GM19397 (cell line): ENCODE data around the gene ZFYVE28.

Source experiments
- ATAC-seq: cut with Tn5 transposase; IDR thresholded peaks from one replicate; pipeline ENCODE4 v1.9.1; 2021; ENCODE audit warnings: mild to moderate bottlenecking, moderate library complexity; ENCODE audit not compliant: unreplicated experiment

Gene ZFYVE28

GRCh38 chr4:2354760-2355159 is 63.7 kb downstream of the ZFYVE28 start:
- no peak for ATAC-seq

DNA sequence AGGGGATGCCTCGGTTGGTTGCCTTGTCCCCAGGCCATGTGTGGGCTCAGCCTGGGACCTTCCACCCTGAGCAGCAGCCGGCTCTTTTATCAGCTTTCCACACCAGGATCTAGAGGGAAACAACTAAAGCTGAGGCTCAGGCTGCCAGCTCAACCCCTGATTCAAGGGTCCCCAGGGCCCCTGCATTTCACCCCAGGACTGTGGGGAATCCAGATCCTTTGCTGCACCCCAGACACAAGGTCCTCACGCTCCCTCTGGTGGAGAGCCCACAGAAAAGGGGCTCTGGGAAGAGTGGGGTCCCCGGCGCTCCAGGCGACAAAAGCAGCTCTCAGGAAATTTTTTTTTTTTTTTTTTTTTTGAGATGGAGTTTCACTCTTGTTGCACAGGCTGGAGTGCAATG is 64.3 kb downstream of the ZFYVE28 start:
- no peak for ATAC-seq

DNA sequence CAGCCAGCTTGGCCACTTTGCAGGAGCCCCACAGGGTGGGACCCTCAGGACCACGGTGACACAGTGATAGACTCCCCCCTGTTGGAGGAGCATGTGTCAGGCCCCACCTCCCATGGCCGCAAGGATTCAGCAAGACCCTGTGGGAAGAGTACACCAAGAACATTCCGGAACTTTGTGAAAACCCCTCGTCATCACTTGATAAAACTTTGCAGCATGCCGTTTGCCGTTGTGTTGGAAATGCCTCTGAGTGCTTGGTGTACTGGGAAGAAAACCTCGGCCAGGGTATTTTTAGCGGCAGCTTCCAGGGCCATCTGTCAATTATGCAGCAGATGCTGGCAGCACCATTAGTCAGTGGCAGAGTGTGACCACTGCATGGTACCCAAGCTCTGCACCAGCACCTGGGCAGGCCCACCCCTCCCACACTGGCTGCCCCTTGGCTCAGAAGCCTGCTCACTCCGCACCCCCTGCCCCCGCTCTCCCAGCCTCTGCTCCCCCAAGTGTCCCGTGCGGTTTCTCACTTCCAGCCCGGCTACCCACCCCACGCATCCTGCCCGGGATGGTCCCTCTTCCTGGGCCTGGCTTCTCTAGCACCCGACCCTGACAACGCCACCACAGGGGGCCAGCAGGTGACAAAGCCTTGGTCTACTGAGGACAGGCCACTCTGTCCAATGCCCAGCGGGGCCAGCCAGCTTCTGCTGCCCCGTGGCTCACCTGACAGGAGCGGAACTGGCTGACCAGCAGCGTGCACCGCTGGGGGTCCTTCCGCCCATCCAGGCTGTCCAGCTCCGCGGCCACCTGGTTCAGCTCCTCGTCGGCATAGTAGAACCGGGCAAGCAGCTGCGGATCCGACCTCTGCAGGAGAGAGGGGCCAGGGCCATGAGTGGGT is 65.0 kb downstream of the ZFYVE28 start:
- no peak for ATAC-seq

- no peak for ATAC-seq
Observed at GRCh38 chr4:2352729-2353221, 65.7 kb downstream of the ZFYVE28 start.

DNA sequence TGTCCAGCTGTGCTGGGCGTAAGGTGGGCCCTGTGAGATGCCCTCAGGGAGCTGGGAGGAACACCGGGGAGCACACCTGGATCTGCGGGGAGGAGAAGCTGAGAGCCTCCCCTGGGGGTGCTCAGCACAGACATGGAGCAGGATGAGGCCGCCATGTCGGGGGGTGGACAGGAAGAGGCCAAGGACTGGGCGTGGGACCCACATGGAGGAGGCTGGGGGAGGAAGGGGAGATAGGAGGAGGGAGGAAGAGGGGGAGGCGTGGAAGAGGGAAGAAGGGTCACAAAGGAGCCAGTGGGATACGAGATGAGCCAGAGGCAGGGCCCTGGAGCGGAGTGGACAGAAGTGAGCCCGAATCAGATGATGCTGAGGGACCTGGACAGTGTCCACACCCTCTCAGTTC is 66.3 kb downstream of the ZFYVE28 start:
- ATAC-seq, result no peak

DNA sequence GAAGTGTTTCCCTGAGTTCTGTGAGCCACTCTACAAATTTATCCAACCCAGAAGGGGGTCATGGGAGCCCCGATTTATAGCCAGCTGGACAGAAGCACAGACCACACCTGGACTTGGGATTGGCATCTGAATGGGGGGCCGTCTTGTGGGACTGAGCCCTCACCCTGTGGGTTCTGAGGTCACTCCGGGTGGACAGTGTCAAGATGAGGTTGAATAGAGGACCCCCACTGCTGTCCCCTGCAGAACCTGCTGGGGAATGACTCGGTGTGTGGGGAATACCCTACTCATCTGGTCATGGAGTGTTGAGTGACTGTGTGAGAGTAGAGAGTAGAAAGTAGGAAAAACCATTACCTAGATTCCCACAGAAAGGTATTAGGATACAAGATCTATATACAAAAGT is 67.5 kb downstream of the ZFYVE28 start:
- ATAC-seq, result no peak

DNA sequence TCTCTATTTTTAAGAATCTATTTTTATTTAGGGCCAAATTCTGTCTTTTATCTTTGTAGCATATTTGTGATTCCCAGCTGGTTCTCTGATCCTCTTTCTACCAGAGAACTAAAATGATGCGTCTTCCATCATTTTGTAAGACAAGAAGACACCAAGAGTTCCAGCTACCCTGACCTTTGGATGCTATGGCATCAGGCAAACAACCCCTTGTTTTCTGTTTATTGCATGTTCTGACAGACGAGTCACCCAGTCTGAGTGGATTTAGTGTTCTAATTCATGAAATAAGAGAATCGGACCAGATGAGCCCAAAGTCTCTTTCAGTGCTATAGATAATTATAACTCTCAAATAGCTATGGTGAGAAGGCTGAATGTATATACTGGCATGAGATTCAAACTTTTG is 69.7 kb downstream of the ZFYVE28 start:
- no peak for ATAC-seq

DNA sequence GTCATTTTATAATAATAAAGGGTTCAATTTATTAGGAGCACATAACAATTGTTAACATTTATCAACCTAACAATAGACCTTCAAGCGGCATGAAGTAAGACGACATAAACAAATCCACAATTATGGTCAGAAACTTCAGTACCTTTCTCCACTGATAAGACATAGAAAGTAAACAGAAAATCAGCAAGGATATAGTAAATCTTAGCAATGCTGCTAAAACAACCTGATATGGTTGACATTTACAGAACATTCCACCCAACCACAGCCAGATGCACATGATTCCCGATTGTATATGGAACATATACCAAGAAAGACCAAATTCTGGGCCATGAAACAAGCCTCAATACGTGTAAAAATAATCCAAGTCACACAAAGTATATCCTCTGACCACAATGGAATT is 71.3 kb downstream of the ZFYVE28 start:
- ATAC-seq, result no peak

DNA sequence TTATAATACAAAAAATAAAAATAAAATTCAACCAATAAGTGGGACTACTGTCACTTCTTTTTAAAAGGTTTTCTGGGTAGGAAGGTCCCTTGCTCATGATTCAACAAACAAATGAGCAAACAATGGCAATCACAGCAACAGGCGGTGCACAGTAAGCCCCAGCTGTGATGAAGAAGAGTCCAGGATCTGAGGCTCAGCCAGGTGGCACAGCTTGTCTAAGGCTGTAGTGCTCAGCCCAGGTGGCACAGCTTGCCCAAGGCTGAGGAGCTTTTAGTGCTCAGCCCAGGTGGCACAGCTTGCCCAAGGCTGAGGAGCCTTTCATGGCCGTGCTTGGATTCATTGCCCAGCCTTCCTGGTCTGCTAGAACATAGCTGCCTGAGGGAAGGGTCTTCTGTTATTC is 75.0 kb downstream of the ZFYVE28 start:
- no peak for ATAC-seq

- ATAC-seq, result no peak
Observed at GRCh38 chr4:2341911-2342652, 76.4 kb downstream of the ZFYVE28 start.

- no peak for ATAC-seq
Observed at GRCh38 chr4:2341261-2341841, 77.1 kb downstream of the ZFYVE28 start.

DNA sequence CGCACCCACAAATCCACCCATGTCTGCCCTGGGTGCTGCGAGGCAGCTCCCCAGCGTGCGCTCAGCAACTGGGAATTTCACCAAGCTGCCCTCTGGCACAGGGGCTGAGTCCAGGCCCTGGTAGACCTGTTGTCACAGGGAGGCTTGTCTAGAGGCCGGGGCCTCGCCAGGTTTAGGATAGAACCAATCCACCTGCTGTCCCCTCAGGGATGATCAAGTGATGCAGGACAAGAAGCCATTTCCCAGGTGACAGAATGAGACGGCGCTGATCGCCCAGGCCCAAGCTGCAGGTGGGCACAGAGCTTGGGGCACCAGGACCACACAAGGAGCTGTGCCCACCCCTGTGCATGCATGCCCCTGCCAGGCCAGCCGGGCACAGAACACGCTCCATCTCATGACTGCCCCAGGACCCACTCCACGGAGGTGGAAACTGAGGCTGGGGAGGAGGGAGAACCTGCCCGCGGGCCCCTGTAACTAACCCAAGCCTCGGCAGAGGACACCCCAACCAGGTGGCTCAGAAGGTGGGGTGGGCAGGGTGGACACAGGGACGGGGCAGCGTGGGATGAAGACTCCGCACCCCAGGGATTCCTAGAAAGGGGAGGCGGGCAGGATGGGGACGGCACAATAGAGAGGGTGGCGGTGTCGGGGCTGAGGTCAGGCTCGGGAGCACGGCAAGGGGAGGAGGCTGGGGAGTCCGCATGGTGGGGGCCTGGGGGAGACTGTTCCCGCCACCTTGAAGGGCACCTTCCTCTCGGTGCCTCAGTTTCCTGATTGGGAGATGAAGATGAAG is 78.0 kb downstream of the ZFYVE28 start:
- no peak for ATAC-seq

DNA sequence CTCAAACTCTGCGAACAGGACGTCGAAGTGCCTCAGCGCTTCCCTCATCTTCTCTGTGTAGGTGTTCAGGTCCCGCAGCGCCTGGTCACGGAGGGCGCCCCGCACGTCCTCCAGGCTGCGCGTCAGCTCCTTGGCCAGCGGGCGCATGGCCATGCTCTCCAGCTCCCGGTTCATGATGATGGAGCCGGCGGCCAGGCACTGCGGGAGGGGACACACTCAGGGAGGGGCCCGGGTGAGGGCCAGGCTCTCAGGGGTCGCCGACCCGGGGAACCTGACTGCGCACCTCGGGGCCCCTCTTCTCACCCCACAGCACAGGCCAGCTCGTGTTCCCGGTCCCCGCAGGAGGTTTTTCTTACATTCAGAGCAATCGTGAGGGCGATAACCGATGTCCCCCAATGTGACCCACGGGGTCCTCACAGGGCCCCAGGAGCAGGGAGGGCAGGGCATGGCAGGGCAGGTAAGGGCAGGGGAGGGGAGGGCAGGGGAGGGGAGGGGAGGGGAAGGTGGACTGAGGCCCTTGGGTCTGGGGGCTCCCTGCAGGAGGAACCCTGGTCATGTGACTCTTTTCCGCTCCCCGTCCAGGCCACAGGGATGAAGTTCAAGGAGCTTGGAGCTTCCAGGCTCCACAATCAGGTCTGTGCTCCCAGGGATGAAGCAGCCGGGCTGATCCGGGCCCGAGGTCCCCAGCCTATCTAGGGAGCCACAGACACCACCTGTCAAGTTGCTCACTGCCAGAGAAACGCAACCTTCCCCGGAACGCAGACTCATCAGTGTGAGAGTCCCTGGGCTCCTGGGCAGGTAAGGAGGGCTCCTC is 78.8 kb downstream of the ZFYVE28 start:
- no peak for ATAC-seq

DNA sequence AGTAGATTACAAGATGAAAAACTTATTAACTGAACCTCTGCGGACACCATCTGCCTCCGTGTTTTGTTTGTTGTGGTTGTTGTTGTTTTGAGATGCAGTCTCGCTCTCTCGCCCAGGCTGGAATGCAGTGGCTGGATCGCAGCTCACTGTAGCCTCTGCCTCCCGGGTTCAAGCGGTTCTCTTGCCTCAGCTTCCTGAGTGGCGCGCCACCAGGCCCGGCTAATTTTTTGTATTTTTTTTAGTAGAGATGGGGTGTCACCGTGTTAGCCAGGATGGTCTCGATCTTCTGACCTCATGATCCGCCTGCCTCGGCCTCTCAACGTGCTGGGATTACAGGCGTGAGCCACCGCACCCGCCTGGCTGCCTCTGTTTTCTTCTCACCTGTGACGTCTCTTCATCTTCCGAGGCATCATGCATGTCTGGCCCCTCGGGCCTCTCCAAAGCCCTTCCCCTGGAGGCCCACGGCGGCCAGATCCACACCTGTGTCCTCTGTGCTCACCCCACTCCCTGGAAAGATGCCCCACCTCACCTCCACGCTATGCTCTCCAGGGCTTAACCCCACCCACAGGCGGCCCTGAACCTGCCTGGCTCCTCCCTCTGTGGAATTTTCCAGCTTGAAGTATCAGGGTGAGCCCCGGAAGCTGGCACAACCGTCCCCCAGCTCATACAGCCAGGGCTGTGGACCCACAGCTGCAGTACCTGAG is 79.5 kb downstream of the ZFYVE28 start:
- ATAC-seq, result no peak

DNA sequence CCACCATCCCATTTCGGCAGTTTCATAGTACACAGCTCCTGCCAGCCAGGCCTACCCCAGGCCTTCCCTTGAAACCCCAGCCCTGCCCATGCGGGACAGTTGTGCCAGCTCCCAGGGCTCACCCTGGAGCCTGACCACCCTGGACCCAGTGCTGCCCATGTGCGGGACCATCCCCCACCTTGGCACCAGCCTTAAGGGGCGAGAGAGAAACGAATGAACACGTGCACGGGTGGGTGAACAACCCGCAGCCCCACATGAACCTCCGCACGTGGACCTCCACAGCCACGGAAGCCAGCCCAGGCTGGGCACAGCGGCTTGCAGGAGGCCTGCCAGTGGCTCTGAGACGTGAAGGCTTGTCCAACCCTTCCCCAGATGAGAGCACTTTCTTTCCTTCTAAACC is 80.5 kb downstream of the ZFYVE28 start:
- no peak for ATAC-seq

DNA sequence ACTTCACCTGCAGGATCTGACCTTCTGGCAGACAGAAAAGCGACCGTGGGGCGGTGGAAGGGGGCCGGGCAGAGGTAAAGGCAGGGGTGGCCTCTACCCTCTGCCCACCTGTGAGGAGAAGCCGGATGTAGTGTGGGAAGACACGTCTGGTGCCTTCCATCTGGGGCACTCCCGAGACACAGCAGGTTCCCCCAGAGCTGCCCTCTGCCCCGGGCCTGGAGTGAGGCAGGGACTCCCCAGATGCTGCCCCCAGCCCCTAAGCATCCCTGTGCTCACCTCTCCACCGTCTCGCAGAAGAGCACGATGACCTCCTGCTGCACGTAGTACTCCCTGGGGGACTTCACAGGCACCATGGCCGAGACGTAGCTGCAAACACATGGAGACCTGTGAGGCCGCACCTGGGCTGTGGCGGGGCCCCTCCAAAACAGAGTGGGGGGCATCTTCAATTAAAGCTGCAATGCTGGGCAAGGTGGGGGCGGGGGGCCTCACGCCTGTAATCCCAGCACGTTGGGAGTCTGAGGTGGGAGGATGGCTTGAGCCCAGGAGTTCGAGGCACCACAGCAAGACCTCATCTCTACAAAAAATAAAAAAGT is 81.2 kb downstream of the ZFYVE28 start:
- no peak for ATAC-seq

- ATAC-seq, result no peak
Observed at GRCh38 chr4:2336659-2337058, 81.8 kb downstream of the ZFYVE28 start.

- ATAC-seq, result no peak
Observed at GRCh38 chr4:2335729-2336101, 82.7 kb downstream of the ZFYVE28 start.
